GM19395 (cell line): Measurements from ENCODE around the gene TNFRSF4.

Source experiments
- ATAC-seq: cut with Tn5 transposase; IDR thresholded peaks from one replicate; pipeline ENCODE4 v1.9.1; 2021; ENCODE audit warnings: mild to moderate bottlenecking, moderate library complexity; ENCODE audit not compliant: unreplicated experiment

The TNFRSF4 gene

DNA sequence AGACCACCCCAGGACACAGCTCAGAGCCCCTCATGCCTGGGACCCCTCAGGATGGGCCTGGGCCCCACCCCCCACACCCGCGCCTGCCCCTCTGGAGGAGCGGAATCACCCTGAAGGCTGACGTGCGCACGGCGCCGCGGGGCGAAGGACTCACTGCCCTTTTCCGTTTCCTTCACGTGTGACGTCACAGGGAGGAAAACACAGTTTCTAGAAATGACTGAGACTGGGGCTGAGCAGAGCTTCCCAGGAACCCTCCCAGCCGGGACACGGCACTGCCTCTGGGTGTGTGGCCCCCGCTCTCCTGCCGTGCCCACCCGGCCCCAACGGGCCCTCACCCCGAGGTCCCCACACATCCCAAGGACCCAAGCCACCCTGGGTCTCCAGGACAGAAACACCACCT lies 5.4 kb upstream of the TNFRSF4 start:
- ATAC-seq = no peak

DNA sequence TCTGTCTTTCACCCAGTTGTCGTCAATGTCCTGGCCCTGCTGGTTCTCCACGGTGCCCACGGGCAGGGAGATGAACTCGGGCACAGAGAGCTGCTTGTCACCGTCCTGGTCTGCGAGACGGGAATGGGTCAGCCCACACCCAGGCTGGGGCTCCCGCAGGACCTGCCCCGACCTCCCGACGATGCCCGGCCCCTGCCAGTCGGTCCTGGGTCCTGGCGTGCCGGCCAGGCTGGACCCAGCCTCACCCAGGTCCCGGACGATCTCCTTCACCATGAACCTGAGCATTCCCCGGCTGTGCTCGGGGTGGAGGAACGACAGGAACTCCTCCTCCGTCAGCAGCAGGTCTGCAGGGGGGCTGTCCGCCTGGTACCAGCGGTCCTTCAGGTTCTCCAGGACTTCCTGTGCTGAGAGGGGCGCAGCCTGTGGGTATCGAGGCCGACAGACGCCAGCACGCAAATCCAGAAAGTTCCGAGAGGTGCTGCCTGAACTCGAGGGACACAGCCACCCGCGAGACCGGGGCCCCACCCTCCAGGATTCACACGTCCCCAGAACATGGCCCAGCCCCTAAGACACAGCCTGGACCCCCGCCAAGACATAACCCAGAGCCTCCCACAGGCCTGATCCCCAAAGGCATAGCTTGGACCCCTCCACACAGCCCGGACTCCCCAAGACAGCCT lies 4.7 kb upstream of the TNFRSF4 start:
- ATAC-seq = no peak

DNA sequence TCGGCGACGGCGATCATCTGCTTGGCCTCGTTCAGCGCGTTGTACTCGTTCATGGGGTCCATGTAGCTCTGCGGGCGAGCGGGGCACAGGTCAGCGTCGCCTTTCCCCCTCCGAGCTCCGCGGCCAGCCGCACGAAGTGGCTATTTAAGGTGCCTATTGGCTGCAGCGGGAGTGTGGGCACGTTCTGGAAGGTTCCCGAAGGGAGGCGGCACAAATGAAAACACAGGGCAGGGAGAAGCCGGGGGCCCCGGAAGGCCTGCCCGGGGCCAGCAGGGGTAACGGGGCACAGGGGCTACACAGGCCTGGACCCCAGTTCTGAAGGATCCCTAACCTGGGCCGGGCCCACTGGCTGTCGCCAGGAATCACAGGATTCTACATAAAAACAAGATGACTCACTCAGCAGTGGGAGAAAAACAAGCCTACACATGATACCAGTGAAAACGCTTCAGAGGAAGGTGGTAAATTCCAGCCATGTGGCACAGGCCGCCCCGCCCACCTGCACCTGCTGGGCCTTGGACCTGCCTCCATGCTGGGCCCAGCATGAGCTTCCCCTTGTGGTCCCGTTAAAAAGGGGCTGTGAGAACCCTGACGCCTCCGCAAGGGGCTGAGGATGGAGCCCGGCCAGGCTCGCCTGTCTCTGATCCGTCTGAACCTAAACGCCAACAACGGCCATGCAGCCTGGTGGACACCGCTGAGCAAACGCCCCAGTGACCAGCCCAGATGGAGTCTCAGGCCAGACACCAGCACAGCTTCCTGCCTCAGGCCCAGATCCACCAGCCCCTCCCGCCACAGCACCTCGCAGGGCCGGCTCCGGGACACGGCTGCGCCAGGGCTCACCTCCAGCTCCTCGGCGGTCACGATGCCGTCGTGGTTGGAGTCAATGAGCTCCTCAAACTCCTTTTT lies 3.9 kb upstream of the TNFRSF4 start:
- ATAC-seq = no peak

DNA sequence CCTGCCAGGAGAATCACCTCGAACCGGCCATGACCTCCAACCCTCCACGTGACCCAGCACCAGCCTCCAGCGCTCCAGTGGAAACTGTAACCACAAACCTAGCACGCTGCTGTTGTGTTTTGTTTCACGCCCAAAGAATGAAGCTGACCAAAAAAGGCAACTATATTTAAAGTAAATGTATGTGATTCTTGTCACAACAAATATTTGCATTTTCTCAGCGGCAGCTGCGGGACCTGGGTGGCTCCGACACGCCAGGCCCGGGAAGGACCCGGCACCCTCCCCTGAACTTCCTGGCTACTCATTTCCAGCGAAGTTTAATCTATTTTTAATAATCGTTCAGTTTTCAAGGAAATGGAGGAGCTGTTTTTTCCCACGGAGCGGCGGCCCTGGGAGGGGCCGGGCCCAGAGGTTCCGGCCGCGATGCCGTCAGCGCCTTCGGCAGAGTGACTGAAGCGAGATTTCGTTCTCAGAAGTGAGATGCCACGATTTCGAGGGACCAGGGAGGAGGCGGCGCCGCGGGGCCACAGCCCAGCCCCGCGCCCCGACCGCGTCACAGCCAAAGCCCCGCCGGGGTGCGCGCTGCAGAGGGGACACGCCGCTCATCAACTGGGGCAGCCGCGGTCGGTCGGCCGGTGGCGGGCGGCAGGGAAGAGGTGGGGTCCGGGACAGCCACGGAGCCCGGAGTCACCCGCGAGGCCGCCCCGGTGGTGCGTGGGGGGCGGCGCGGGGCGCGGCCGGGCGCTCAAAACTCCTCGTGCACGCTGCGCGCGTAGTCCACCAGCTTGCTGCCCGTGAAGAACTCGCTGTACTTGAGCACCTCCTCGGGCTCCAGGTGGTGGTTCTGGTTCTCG lies 3.0 kb upstream of the TNFRSF4 start:
- ATAC-seq = no peak

DNA sequence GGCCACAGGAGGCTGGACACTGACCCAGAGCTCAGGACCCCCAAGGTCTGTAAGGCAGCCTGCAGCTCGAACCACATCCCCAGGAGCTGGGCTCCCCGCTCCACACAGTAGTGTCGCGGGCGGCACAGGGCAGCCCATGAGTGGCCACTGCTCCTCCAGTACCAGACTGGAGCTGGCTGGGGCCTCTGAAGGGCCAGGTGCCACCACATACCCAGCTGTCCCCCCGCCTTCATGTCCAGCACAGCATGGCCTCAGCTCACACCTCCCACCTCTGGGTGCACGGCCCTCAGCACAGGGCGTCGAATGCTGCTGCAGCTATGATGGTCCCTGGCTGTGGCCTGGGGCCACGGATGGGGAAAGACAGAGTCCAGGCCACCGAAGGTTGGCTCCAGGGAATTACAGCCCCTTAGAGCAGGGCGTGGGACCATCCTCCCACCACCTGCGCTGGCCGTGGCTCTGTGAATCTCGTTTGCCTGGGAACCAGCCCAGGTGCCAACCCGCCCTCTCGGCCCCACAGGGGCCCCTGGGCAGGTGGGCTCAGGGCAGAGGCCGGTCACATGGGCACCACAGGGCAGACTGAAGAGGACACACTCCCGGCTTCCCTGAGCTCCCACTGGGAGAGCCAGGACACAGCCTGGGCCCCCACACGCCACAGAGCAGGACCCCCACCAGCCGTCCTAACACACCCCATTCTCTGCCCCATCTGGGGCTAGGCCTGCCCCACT lies 2.1 kb upstream of the TNFRSF4 start:
- ATAC-seq = no peak

DNA sequence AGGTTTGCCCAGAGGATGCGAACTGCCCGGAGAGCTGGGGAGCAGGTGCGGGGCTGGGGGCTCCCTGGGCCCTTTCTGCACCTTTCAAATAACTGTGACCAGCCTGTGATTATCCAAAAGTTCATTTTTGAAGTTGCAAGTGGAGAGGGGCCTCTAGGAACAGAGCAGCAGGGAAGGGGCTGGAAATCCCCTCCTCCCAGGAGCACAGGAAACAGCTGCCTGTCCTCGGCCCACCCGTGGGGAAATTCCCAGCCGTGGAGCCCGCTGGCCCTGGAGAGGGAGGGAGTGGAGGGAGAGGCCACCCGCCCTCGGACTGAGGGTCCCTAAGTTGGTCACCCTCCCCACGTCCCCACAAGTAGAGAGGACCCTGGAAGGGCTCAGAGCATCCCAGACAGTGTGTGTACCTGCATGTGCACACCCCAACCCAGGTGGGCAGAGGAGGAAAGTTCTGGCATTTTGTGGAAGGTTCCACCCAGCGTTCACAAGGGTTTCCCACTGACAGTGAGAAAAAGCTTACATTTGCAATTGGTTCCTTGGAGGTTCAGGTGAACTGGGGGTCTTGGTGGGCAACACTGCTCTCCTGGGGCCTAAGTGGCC lies 1.2 kb upstream of the TNFRSF4 start:
- ATAC-seq = no peak

DNA sequence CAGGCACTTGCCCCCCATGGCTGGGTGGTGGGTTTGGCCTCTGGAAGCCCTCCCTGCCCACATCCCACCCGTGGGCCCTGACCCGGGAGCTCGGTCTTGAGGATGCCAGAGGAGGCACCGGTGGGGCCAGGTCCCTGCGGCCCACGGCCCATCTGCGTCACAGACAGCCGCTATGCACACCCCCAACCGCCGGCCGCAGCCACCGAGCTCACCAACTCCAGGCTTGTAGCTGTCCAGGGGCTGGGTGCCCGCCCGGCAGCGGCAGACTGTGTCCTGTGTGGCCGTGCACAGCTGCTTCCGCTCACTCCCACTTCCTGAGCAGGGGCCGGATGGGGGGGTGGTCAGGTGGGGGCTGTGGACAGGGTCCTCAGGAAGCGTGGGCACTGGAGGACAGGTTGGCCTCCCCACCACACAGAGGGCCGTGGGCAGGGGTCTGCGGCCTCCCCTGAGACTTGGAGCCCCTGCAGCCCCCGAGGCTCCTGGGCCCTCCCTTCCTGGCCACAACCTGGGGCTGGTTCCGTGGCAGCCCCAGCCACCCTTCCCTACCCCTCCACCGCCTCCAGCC lies 1.1 kb downstream of the TNFRSF4 start:
- ATAC-seq = no peak

DNA sequence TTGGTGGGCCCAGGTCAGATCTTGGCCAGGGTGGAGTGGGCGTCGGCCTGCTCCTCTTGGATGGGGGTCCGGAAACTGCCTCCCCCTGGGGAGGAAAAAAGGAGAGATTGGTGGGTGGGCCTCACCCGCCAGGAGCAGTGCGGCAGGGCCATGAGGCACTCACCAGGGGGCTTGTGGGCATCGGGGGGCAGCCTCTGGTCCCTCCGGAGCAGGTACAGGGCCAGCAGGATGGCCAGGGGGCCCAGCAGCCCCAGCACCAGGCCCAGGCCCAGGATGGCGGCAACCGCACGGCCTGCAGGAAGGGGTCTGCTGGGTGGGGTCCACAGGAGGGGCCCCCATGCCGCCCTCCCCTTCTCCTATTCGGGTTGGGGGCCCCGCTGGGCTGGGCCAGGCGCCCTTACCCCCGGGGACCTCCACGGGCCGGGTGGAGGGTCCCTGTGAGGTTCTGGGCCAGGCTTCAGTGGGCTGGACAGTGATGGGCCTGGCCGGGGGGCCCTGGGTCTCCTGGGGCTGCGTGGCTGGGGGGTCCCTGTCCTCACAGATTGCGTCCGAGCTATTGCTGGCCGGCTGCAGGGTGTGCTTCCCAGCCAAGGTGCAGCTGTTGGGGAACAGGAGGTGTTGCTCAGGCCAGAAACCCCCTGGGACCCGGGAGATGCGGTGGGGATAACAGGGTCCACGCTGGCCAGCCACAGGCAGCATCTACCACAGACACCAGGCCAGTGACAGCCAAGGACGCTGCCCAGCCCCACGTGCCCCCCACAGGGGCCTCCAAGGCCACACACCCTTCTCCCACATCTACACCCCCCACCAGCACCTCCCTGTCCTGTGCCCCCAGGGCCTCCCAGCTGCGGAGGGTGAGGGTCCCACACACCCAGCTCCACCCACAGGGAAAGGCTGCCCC lies 2.2 kb downstream of the TNFRSF4 start:
- no peak for ATAC-seq

DNA sequence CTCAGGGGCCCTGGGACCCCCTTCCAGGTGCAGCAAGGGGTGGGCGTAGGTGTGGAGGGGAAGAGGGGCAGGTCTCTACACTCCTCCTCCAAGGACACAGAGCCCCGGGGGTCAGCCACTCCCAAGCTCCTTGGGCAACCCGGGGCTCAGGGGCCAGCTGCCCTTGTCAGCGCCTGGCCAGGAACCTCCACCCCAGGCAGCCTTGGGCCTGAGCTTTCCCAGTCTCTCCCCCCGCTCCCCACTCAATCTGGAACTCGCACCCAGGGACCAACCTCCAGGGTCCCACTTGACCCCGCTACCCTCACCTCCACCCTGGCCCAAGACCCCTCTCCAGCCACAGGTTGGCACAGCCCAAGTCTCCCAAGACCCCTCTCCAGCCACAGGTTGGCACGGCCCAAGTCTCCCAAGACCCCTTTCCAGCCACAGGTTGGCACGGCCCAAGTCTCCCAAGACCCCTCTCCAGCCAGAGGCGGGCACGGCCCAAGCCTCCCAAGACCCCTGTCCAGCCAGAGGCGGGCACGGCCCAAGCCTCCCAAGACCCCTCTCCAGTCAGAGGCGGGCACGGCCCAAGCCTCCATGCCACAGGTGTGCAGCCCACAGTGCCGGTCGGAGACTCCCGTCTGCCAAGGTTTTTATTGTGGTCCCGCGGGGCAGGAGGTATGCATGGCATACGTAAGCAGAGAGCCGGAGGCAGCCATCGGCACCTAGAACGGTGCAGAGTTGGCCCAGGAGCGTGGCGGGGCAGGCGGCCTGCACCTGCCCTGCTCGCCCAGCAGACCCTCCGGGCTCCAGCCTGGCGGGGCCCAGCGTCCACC lies 3.0 kb downstream of the TNFRSF4 start:
- ATAC-seq = no peak

DNA sequence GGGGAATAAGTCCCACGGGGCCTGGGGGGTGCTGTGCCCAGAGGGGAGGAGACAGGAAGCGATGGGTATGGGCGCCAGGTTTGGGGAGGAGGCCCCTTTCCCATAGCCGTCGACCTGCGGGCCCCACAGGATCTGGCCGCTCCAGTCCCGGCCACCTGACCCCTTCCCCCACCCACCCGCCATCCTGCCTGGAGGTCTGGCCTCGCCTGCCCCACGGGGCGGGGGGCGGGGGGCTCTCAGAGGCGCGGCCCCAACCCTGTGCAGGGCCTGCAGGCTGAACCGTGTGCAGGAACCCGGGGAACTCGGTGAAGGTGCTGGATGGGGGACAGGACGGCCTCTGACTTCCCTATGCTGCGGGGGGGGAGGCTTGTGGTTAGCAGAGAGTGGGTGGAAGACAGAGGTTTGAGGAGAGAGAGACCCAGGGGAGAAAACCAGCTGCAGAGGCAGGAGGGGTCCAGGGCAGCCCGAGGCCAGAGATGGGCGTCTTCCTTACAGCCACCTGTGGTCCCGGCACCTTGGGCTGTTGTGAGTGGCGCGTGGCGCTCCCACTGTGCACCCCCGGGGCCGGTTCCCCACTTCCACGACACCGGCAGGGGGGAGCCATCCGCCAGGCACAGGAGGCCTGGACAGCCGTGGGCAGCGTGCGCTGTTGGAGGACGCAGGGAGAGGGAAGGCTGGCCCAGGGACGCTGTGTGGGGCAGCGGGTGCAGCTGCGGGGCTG lies 5.1 kb downstream of the TNFRSF4 start:
- ATAC-seq = no peak

DNA sequence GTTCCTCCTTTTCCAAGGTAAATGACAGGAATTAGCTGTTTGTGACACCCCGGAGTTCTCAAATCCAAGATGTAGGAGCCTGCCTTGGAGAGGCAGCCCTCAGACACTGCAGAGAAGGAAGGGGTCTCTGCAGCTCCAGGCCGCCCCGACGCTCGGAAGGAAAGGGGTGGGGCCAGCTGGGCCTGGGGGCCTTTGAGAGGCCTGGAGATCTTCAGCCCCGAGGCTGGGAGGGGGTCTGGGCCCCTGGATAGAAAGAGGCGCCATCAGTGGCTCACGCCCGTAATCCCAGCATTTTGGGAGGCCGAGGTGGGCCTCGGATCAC lies 6.4 kb downstream of the TNFRSF4 start:
- no peak for ATAC-seq

DNA sequence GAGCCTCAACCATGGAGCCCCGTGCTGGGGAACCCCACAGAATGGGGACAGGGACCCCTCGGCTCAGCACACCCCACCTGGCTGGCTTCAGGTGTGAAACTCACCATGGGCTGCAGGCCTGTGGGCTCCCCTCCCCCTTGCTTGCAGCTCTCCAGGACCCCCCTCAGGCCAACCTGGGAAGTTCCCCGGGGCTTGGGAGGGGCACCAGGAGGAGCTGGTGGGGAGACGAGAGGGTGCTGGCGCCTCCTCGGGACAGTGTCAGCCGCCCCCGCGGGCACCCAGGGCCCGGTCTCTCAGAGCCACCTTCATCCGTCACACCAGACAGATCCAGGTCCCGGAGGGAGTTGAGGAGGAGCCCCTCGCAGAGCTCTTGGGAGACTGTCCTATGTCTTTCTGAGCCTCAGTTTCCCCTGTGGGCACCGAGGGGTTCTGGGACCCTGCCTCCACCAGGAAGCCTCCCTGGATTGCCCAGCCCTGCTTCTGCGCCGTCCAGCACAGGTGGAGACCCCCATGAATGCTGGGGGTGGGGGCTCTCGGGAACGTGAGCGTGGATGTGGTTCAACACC lies 6.9 kb downstream of the TNFRSF4 start:
- no peak for ATAC-seq

DNA sequence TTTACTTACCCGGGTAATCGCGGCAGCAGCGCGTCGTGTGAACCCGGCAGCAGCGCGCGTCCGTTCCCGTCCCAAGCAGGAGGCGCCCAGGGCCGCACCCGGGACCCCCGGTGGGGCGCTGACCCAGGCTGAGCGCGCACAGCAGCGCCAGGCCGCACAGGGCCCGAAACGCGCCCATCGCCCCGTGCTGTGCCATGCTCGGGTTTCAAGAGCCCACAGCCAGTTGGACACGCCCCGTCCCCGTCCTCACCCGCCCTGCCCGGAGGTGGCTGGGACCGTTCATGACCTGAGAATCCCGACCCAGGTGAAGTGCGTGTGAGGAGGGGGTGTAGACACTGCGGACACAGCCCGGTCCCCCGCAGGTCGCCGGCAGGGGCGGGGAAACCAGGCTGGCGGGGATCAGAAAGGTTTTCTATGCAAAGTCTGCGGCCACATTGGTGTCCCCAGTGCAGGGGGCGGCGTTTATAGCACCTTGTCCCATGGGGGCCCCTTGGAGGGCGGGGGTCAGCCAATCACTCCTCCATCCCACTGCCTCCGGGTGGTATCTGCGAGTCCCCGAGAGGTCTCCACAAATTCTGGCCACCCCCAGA lies 7.5 kb downstream of the TNFRSF4 start, which contains the start of gene TNFRSF18:
Gene TNFRSF18, minus strand, starts transcription at position 217 of the 590 bp plus-strand sequence. Its CDS starts 21 bp downstream, at position 196.
- no peak for ATAC-seq

DNA sequence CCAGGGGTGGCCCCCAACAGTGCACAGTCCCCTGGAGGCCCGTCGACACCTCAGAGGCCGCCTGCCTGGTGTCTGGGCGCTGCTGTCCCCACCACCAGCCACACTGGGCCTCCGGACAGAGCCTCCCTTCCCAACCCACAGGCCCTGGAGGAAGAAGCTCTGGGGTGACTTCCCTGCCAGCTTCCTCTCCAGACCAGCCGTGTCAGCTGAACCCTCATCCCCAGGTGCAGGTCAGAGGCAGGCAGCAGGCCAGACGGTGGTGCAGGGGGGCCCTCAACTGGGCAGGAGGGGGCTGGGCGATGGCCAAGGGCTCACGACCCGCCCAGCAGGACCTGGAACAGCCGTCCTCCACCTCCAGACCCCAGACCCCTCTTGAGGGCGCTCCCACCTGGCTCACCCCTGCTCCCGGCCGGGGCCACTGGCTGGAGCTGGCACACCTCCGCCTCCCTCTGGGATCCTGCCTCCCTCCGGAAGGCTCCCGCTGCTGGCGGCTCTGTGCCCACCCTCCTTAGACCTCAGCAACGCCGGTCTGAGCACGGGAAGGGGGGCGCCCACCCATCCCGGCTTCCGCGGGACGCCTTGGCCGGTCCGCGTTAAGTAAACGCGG lies 8.1 kb downstream of the TNFRSF4 start:
- ATAC-seq = no peak

DNA sequence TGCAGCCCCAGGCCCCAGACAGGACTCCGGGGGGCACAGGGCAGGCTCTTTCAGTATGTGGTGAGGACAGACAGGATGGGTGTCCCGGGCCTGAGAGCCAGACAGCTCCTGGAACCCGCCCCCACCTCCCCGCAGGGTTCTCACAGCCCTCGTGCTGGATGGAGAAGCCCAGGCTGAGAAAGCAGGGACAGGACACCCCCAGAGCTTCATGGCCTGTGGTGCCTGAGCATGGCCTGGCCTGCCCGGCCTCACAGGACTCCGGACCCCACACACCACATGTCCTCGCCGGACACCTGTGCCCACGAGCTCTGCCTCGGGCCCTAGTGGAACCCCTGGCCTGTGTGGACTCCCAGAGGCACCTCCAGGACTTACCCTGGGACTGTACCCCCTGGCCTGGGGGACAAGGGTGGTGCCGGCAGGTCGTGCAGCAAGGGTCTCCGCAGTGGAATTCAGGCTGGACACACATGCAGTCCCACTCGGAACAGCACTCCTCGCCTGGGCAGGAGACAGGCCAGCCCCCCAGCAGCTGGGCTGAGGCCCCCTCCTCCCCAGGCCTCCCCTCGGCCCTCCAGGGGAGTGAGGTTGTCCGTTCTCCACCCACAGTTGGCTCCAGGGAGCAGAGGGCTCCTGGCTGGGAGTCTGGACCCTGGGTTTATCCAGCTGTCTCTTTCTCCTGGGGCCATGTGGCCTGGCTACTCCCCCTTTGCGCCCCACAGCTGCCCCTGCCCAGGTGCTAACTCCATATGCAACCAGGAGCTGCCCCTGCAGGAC lies 8.8 kb downstream of the TNFRSF4 start:
- ATAC-seq = no peak
